Right renal pelvis (tissue), 4 donors: Measurements from ENCODE around the gene MAN2B2. TPM values are rescaled to one million over a fixed set of nuclear protein-coding genes. Genes with fewer than 3 reads are reported as not detected.

Source experiments
- DNase-seq, 4 donors: peaks; one replicate each; pipeline ENCODE4 v3.0.0-alpha.2; 2013; ENCODE audit warnings: low read depth in 4 of 4, low spot score in 3 of 4, missing footprints in 1 of 4
- polyA plus RNA-seq, 4 donors: library from polyadenylated mRNA; unstranded; fragments of 120-200 nt; gene quantifications; one replicate each; pipeline ENCODE4 v1.2.1, GENCODE V29; 2013; ENCODE audit not compliant: insufficient read length in 4 of 4

Gene MAN2B2
- polyA plus RNA-seq, 4 donors: 17.9 to 19.5 (median 18.3) TPM

- DNase-seq: no peak
These were observed 28.9 kb upstream of the MAN2B2 start for GRCh38 chr4:6546091-6546490.

GRCh38 chr4:6546681-6547447, 28.1 kb upstream of the MAN2B2 start:
- peak; percentile 41 to 67 (median 61) for DNase-seq

GRCh38 chr4:6548201-6548881, 26.6 kb upstream of the MAN2B2 start:
- no peak for DNase-seq

- no peak for DNase-seq
These were observed 26.1 kb upstream of the MAN2B2 start for GRCh38 chr4:6548882-6549230.

- no peak for DNase-seq
These were observed 25.5 kb upstream of the MAN2B2 start for GRCh38 chr4:6549445-6549844.

GRCh38 chr4:6549890-6550620, 24.9 kb upstream of the MAN2B2 start:
- no peak for DNase-seq

- DNase-seq: no peak
These were observed 24.2 kb upstream of the MAN2B2 start for GRCh38 chr4:6550821-6551220.

GRCh38 chr4:6551660-6552059, 23.3 kb upstream of the MAN2B2 start:
- no peak for DNase-seq

- no peak for DNase-seq
These were observed 19.5 kb upstream of the MAN2B2 start for GRCh38 chr4:6555519-6555918.

GRCh38 chr4:6556263-6556662, 18.7 kb upstream of the MAN2B2 start:
- DNase-seq: no peak

- DNase-seq: no peak
These were observed 17.8 kb upstream of the MAN2B2 start for GRCh38 chr4:6557185-6557584.

- no peak for DNase-seq
These were observed 17.1 kb upstream of the MAN2B2 start for GRCh38 chr4:6557856-6558255.

- DNase-seq: no peak
These were observed 14.4 kb upstream of the MAN2B2 start for GRCh38 chr4:6560416-6561172.

GRCh38 chr4:6561173-6561516, 13.8 kb upstream of the MAN2B2 start:
- DNase-seq: no peak

GRCh38 chr4:6561706-6562371, 13.2 kb upstream of the MAN2B2 start:
- DNase-seq: no peak

GRCh38 chr4:6562931-6563901, 11.8 kb upstream of the MAN2B2 start:
- DNase-seq: no peak

GRCh38 chr4:6563935-6564645, 10.9 kb upstream of the MAN2B2 start:
- no peak for DNase-seq

- DNase-seq: no peak
These were observed 9.1 kb upstream of the MAN2B2 start for GRCh38 chr4:6565691-6566390.
